WTC11 (cell line): ENCODE measurements around the gene DYNLL1.
"Not testable (repeated sequence)": the region's sequence is repeated elsewhere in the genome, so short reads cannot be mapped to it uniquely, and the experiment has no call there.

ENCODE experiments used
- CREM ChIP-seq: sonication (generic); formaldehyde crosslinking; IDR thresholded peaks from 2 replicates; pipeline ENCODE4 v1.8.1; 2022; ENCODE audit warnings: mild to moderate bottlenecking, missing genetic modification reagents, moderate library complexity
- CTCF ChIP-seq: fragments of 200-600 bp; IDR thresholded peaks from 2 replicates; pipeline ENCODE4 v1.8.0; 2022; ENCODE audit warnings: antibody characterized with exemption
- NR1H2 ChIP-seq: sonication (generic); formaldehyde crosslinking; IDR thresholded peaks from 2 replicates; pipeline ENCODE4 v1.9.0; 2021; ENCODE audit warnings: mild to moderate bottlenecking, moderate library complexity, missing genetic modification reagents
- USF2 ChIP-seq: sonication (generic); formaldehyde crosslinking; IDR thresholded peaks from 2 replicates; pipeline ENCODE4 v1.8.1; 2023; ENCODE audit warnings: mild to moderate bottlenecking, missing genetic modification reagents, moderate library complexity
- ZNF121 ChIP-seq: sonication (generic); formaldehyde crosslinking; IDR thresholded peaks from 2 replicates; pipeline ENCODE4 v1.8.0; 2023; ENCODE audit warnings: missing genetic modification reagents

- not testable (repeated sequence) for TF ChIP-seq CTCF; CREM (CRISPR knock-in tag); NR1H2 (CRISPR knock-in tag); ZNF121 (CRISPR knock-in tag); USF2 (CRISPR knock-in tag)
Observed at GRCh38 chr12:120446844-120447178, 49.1 kb upstream of the DYNLL1 start.
